Stimulated activated naive CD8-positive, alpha-beta T cell treated with anti-CD3 and anti-CD28 coated beads, Interleukin-15, Interleukin-2, amounts not matched to agents 100 U/mL and 50 U/mL, for 24 hours (primary cell): ENCODE results near the gene RPS23.

ENCODE experiments used
- ATAC-seq: fragments of 150-1000 bp; cut with Tn5 transposase; one replicate; pipeline ENCODE4 v1.10.0; 2021
- DNase-seq: peaks from one replicate; pipeline ENCODE4 v3.0.0; 2021

RPS23 gene

DNA sequence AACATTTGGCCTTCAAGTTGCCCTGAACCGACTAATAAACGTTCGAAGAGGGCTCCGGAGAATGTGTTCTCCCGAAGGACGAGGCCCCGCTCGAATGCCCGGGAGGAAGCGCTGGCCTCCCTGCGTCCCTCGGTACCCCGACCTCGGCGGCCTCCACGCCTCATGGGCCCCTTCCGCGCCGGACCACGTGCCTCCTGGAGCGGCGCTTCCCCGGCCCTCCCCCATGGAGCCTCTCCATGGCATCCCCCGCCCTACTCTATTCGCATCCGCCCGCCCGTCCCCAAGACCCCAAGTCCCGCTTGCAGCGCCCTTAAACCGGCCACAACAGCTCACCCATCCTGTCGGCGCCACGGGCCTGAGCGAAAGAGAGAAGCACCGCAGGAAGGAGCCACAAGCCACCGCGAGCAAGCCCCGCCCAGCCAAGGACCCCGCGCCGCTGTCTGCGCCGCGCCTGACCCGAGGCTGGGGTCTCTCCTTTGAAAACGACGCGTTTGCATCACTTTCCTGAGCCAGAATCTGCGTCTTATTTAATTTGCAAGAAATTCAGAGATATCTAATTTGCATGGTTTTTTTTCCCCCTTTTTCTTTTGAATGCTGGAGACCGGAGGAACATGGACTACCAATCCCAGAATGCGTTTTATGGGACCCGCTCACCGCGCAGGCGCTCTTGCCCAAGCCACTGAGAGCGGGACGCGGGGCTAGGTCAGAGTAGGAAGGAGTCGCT is at the start of gene RPS23:
Gene RPS23, minus strand, starts transcription at position 368 of the 724 bp plus-strand sequence. Its CDS starts 31 bp downstream, at position 337.
- peak; percentile 91 for ATAC-seq
- DNase-seq: peak; percentile 88

DNA sequence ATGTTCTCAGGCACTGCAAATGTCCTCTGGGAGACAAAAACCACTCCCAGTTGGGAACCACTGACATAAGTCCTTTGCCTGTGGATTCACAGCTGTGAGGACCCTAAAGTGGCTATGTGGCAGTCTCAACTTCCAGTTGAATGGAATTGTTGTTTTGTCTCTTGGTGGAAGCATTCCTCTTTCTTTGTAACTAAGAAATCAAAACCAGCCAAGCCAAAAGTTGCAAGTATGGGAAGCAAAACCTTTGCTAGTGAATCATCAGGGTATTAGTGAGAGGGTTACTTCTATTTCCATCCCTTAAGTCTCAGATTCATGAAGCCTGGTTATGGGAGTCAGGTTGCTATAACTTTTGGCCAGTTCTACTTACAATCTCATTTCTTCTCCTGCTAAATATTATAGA is 49.8 kb upstream of the RPS23 start:
- DNase-seq (no peak), ATAC-seq (no peak)

DNA sequence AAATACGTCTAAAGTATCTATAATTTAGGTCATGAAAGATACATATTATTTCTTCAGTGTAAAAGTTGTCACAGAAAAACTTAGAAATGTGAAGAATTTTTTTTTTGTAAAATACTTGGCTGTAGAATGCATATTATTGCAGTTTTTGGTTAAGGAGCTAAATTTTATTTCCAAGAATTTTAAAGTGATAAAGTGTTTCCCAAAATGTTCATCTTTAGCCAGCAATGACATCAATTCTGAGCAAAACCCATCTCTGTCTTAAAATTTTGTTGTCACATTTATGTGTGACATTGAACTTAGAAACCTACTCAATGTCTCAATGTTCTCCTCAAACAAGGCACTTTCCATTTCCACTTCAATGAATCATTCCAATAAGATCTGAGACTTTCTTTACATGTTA is 47.8 kb upstream of the RPS23 start:
- ATAC-seq (no peak), DNase-seq (no peak)

DNA sequence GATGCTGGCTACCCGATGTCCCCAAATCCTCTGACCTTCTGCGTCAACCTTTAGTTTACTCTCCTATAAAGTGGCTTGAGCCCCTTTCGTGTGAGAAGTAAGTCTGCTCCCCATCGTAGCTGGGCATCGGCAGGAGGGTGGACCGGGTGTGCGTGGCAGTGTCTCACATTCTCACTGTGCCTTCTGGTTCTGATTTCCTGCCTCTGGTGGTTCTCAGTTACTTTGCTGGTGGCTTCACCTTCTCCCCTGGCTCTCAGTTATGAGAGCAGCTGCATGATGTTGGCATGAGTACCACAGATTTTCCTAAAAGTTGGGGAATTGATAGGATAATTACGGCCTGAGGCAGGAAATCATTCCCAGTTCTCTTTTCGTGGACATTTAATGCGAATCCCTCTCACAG is 47.0 kb upstream of the RPS23 start:
- ATAC-seq: no peak
- no peak for DNase-seq

DNA sequence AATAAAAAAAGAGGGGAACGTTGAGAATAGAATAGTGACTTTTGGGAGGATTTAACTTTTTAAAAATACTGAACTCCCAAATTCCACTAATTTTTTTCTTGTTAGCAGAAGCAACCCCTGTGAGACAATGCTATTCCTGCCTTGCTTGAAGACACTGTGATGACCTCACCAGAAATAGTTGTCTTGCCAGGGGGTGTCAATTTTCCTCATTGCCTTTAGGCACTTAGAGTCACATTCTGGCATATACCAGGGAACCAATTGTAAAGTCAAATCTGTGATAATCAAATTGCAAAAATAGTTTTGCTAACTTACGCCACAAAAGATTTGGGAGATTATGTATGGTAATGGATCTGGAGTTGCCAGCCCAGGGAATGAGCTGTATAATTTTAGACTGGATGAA is 42.8 kb upstream of the RPS23 start:
- ATAC-seq (no peak), DNase-seq (no peak)

DNA sequence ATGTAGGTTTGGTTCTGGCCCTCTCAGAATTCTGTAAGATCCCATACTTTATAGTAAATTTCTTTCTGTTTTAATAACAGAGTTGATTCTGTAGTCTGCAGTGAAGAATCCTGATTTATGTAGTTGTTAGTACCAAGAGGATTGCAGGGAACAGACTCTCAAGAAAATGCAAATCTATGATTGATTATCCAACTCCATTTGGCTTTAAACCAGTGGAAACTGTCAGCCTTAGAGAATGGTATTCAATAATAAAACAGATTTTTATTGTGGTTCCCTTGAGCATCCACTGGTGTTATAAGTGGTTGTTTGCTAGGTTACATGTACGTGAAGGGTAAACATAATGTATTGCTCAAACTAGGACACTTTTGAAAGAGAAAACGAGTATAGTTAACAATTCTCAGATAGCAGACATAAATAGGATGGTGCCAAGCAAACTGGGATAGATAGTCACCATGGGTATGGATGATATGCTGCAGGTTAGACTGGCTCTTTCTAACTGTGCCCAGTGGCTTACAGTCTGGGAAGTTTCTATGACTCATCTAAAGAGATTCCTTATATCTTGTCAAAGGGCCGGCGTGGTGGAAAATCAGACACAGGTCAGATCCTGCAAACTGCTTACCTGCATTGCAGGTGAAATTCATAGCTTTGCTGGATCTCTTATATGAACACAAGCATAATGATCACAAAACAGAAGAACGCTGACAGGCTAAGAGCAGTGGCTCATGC is 41.7 kb upstream of the RPS23 start:
- DNase-seq (no peak), ATAC-seq (no peak)

DNA sequence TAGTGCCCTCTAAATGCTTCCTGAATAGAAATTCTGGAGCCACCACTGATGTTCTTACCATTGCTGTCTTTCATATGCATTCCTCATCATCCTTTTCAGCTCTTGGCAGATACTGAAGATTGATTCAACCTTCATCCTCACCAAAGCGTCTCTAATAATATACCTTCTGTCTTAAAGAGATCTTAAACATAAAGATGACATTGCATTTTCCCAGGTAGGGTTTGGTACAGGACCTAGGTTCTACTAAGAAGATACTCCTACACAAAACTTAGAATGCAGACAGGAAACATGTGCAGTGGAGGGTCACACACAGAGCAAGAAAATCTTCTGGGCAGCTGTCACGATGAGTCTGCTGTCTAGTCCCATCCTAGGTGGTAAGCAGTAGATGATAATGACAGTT is 41.0 kb upstream of the RPS23 start:
- ATAC-seq: no peak
- no peak for DNase-seq

DNA sequence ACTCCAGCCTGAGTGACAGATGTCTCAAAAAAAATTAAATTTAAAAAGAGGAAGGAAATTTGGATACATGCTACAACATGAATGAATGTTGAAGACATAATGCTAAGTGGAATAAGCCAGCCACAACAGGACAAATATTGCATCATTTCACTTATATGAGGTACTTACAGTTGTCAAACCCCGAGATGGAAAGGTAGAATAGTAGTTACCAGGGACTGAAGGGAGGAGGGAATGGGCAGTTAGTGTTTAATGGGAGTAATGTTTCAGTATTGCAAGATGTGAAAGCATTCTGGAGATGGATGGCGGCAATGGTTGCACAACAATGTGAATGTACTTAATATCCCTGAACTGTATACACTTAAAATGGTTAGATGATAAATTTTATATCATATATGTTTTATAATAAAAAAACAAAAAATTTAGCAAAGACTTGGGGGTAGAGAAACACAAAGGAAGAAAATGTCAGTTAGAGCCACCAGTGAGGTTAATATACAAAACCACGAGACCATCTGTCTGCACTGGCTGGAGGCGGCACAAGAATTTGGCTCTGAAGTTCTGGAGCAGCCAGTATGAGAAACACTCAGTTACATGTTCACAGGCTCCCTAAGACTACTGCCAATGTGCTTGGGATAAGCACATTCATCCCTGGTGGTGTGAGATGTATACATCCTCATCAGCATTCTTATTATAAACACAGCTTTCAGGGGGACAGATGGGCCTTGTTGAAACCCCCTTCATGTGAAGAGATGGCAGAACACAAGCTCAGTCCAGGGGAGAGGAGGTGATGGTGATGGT is 37.0 kb upstream of the RPS23 start:
- no peak for ATAC-seq
- DNase-seq: no peak

DNA sequence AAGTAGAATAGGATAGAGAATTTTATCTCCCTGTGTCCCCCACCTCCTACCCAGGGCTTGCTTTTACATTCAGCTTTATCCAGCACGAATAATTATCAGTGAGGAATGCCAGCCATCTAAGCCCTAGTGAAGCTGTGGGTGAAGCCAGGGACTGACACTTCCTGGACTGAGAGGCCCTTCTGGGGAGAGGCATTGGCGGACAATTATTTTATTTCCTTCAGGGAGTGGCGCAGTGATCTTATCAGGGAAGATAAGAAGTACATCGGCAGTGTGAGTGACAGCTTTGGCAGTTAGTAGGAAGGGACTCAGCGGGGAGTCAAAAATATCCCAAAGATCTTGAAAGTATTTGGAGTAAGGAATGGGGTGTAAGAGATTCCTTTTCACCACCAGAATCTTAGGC is 34.9 kb upstream of the RPS23 start:
- ATAC-seq (no peak), DNase-seq (no peak)

DNA sequence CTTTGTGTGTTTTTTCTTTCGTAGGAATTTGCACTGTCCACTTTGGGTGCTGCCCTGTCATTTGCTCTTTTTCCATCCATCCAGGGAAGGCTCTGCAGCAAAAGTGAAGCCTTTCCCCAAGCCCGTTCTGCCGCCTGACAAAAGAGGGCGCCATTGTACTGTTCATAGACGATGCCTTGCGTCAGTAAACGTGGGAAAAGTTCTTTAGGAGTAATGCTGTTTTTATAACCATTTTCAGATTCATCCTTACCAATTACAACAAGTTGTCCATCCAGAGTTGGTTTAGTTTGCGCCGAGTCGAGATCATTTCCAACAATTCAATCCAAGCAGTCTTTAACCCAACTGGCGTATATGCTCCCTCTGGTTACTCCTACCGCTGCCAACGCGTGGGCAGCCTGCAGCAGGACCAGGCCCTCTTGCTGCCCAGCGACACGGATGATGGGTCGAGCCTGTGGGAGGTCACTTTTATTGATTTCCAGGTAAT is 34.3 kb upstream of the RPS23 start:
- DNase-seq (peak; percentile 55), ATAC-seq (peak; percentile 36)

DNA sequence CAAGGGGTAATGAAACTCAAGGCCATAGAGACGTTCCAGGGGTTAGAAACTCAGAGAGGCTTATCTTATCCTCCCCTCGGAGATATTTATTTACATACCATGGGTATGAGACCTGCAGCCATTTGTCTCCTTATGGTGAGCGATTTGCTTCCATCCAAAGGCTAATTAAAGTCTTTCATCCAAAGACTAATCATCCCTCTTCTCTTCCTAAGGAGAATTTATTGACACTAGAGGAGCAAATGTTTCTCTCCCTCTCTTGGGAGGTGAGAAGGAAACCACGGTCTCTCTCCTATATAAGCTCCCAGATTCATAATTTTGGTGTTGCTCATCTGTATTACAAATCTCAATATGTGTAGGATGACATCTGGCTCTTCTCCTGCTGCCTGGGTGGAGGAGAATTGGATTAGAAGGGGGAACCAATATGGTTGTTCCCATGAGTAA is 31.0 kb upstream of the RPS23 start:
- ATAC-seq: no peak
- no peak for DNase-seq

DNA sequence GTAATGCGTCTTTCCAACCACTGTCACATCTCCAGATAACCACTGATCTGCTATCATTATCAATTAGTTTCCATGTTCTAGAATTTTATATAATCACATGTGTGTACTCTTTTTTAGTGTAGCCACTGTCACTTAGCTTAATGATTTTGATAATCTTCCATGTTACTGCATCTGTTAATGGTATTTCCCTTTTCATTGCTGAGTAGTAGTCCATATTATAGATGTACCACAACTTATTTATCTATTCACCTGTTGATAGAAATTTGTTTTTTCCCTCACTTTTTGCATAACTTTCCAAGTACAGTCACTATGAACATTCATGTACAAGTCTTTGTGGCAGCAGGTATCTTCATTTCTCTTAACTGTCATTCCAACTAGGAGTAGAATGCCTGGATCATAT is 30.3 kb upstream of the RPS23 start:
- no peak for ATAC-seq

DNA sequence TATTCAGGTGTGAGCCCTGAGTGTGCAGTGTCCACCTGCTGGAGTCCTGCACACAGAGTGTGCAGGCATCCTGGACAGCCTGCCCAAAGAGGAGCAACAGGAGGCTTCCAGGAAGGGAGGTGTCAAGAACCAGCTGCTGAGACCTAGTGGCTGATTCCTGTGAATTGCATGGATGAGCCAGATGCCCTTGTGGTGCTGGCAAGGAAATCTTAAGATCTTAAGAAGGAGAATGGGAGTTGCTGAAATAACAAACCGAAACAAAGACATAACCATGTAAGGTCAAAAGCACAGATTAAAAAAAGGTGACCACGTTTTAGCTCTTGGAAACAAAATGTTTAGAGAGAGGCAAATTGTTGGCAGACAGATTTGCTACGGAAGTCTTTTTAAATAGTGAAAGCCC is 29.3 kb upstream of the RPS23 start:
- ATAC-seq: no peak
- DNase-seq: no peak

More for the DNA sequence above, 30.3 kb upstream of the RPS23 start:
- DNase-seq: no peak

DNA sequence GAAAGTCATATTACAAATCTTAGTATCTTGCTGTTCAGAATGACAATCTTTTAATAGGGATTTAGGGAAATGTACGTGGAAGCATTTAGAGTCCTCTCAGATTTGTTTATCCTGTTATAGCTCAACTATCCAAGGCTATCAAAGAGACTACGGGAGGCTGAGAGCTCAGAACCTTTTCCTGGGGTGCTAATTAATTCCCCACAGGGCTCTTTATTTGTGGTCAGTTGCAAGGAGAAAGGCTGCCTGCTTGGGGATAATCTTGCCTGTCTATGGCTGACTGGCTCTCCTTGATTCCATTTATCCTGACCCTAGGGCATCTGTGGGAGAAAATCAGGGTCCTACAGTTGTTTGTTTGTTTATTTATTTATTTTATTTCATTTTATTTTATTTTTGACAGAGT is 28.0 kb upstream of the RPS23 start:
- ATAC-seq (no peak), DNase-seq (no peak)

DNA sequence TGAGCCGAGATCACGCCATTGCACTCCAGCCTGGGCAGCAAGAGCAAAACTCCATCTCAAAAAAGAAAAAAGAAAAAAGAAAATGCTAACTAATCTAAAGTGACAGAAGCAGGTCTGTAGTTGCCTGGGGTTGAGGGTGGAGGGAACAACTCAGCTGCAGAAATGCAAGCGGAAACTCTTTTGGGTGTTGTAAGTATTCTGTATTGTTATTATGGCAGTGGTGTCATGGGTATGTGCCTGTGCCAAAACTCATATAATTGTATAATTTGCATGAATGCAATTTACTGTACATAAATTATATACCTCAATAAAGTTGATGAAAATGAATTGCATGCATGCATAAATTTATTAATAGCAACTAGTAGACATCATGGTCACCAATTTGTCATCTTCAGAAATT is 23.0 kb upstream of the RPS23 start:
- DNase-seq (no peak), ATAC-seq (no peak)

DNA sequence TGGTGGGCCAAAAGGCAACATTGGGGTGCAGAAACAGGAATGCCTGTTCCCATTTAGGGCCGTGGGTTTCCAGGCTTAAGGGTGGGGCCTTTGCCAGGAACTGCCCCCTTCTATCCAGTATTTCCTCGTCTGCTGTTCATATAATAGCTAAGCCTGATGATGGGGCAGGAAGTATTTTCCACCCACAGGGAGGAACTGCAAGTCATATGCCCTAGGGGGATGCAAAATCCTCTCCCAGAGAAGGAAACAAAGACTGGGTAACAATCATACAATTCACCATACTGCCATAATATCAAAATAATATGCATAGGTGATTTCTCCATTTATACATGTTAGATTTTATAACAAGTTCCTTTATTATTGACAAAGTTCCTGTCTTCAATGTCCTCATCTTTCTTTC is 20.5 kb upstream of the RPS23 start:
- ATAC-seq: no peak

DNA sequence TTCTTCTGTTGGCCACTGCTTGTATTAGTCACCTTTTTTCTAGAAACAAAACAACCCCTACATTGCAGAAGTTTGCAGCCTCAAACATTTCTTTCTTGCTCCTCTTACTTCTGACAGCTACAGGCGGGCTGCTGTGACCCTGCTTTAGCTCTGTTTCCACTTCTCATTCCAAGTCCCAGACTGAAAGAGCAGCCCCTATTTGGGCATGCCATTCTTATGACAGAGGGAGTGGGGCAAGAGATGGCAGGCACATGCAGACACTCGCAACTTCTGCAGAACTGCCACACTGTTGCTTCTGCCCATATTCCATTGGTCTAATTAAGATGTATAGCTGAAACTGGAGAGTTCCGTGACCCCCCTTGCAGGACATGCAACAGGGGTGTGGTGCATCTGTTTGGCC is 19.6 kb upstream of the RPS23 start:
- ATAC-seq (no peak), DNase-seq (no peak)

More for the DNA sequence above, 20.5 kb upstream of the RPS23 start:
- DNase-seq: no peak

DNA sequence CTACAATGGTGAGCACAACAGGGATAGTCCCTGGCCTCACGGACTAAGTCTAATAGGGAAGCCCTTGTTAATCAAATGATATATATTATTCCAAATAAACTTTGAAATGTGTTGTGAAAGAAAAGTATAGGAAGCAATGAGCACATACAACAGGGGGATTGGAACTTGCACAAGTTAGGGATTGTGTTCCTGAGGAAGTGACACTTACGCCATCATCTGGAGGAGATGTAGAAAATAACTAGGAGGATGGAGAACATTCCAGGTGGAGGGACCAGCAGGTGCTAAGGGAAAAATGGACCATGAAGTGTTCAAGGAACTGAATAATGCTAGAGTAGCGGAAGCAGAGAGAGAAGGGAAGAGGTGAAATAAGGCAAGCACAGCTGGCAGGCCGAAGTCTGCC is 18.8 kb upstream of the RPS23 start:
- DNase-seq (no peak), ATAC-seq (no peak)

DNA sequence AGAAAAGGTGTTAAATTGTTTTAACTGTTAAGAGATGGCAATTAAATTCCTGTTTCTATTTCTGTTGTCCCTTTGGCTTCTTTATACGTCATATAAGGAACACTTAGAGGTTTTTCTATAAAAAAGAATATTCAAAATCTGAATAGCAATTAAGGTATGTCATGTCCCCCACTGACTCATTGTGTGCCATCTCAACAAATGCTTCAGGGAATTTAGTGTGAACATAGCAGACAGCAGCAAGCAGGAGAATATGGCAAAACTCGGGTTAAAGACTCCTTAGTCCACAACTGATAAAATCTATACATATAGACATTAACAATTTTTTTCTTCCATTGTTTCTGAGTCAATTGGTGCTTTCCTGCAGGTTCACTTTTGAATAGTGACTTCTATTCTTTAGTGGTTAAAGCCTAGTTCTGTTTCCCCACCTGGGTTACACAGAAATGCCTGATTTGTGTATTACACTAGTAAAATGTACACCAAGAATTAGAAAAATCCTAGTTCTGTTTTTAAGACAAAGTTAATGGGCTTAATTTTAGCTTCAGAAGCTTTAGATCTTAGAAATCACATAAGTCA is 17.9 kb upstream of the RPS23 start:
- ATAC-seq: no peak
- no peak for DNase-seq

DNA sequence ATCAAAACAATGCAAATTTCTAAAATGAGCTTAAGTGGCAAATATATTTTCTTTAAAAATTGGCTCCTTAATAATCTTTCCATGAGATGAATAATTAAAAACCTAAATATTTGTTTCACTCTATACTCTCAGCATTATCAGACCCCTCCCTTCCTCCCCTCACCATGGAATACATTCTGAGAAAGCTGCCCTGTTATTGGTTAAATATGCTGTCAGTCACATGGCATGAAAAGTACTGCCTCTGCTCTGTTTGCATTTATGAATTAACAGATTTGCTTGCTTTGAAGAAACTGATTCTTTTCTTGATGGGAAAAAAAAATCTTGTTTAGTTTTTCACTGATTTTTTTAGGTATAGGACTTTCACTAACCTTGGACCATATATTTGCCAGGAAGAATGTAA is 17.0 kb upstream of the RPS23 start:
- ATAC-seq (no peak), DNase-seq (no peak)

DNA sequence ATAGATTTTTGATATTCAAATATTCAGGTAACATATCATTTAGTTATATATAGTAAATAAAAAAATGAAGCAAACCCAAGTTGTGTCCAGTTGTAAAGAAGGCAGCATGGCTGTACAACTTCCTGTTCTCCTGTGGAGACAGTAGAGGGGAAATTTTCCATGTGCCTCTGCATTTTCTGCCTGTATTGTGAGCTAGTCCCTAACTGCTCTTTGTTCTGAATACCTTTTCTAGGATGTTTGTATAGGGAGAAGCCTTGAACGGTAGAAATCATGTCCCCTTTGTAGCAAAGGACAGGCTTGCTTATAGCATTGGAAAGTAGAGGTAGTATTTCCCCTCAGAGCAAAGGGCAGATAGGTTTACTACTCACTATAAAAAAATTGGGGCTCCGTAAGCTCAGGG is 13.3 kb upstream of the RPS23 start:
- ATAC-seq: no peak
- no peak for DNase-seq

DNA sequence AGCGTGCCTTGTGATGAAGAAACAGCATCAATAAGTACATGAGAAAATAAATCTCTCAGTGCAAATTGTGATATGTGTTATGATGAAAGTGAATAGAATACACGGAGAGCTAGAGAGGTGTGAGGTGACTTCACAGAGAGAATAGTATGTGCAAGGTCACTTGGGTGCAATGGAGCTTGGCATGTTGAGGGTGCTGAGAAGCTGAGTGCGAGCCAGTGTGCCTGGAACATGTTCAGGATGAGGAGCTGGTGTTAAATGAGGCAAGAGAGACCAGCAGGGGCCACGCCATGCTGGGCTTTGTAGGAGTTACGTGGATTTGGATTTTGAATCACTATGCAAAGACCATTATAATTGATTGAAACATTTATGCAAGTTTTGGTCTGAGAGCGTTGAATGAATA is 12.8 kb upstream of the RPS23 start:
- DNase-seq (no peak), ATAC-seq (no peak)

DNA sequence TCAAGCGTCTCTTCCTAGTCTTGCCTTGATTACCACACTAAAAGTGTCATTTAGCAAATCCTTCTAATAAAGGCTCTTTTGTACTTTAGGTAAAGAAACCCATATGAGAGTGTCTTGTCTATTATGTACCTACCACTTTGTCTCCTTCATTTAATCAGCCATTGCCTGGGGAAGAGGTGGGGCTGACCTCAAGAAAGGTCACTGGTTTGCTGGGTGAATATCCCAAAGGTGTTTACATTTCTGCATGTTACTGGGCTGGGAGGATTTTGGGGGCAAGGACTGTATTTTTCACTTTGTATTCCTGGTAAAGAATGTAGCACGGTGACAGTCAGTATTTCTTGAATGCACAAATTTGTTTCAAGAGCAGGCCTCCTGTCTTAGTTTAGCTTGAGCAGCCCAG is 11.9 kb upstream of the RPS23 start:
- DNase-seq (no peak), ATAC-seq (no peak)
